ENCODE data around the gene MAX. TPM values are rescaled to one million over a fixed set of nuclear protein-coding genes. Genes with fewer than 3 reads are reported as not detected.
A peak's percentile ranks its signal among the peaks of the same experiment; 100 is the strongest.

MAX gene
- total RNA-seq, 3 donors from 2014 or later, result 50.5 to 64.1 (median 51.7) TPM

GRCh38 chr14:65134651-65135579 is 32.6 kb upstream of the MAX start:
- H3K27me3 ChIP-seq, result no peaks in the 10 kb centered on the region
- intact Hi-C loops (cut with DNase I; ENCODE audit: low total_unique reads), result no loop called here
- no peaks in the 10 kb centered on the region for H3K9me3 ChIP-seq
- TF ChIP-seq CTCF (IDR thresholded peaks at IDR 0.05) (no peak), POLR2A (IDR thresholded peaks at IDR 0.05) (no peak), POLR2AphosphoS5 (IDR thresholded peaks at IDR 0.05) (no peak)
- no peak overlapping the region for H3K27ac ChIP-seq
- no peak for DNase-seq (ENCODE audit: low spot score in 2 of 2)
- no peaks in the 10 kb centered on the region for H3K36me3 ChIP-seq
- H3K4me3 ChIP-seq, result no peak overlapping the region
- no peaks in the 10 kb centered on the region for H3K4me1 ChIP-seq

GRCh38 chr14:65132855-65133254 is 30.5 kb upstream of the MAX start:
- H3K27ac ChIP-seq, result no peak overlapping the region
- H3K36me3 ChIP-seq, result no peaks in the 10 kb centered on the region
- no peak overlapping the region for H3K4me3 ChIP-seq
- intact Hi-C loops (cut with DNase I; ENCODE audit: low total_unique reads), result no loop called here
- H3K9me3 ChIP-seq, result no peaks in the 10 kb centered on the region
- H3K4me1 ChIP-seq, result no peaks in the 10 kb centered on the region
- H3K27me3 ChIP-seq, result no peaks in the 10 kb centered on the region
- TF ChIP-seq POLR2AphosphoS5 (IDR thresholded peaks at IDR 0.05), result no peak
- no peak for DNase-seq (ENCODE audit: low spot score in 2 of 2)

GRCh38 chr14:65131301-65131701 is 29.0 kb upstream of the MAX start:
- H3K27me3 ChIP-seq, result no peaks in the 10 kb centered on the region
- DNase-seq (ENCODE audit: low spot score in 2 of 2), result no peak
- no peaks in the 10 kb centered on the region for H3K4me1 ChIP-seq
- H3K9me3 ChIP-seq, result no peaks in the 10 kb centered on the region
- TF ChIP-seq CTCF (IDR thresholded peaks at IDR 0.05) (no peak), POLR2AphosphoS5 (IDR thresholded peaks at IDR 0.05) (no peak), POLR2A (IDR thresholded peaks at IDR 0.05) (no peak)
- H3K27ac ChIP-seq, result peak overlapping the region; percentile 54 to 68
- intact Hi-C loops (cut with DNase I; ENCODE audit: low total_unique reads), result no loop called here
- H3K4me3 ChIP-seq, result no peak overlapping the region
- H3K36me3 ChIP-seq, result no peaks in the 10 kb centered on the region

- no peaks in the 10 kb centered on the region for H3K36me3 ChIP-seq
- no peaks in the 10 kb centered on the region for H3K27me3 ChIP-seq
- H3K9me3 ChIP-seq, result no peaks in the 10 kb centered on the region
- DNase-seq (ENCODE audit: low spot score in 2 of 2), result no peak
- H3K27ac ChIP-seq, result no peak overlapping the region
- no peaks in the 10 kb centered on the region for H3K4me1 ChIP-seq
- TF ChIP-seq CTCF (IDR thresholded peaks at IDR 0.05) (no peak), POLR2AphosphoS5 (IDR thresholded peaks at IDR 0.05) (no peak), POLR2A (IDR thresholded peaks at IDR 0.05) (no peak)
- no peak overlapping the region for H3K4me3 ChIP-seq
- intact Hi-C loops (cut with DNase I; ENCODE audit: low total_unique reads), result no loop called here
Measured at GRCh38 chr14:65128096-65128495, 25.8 kb upstream of the MAX start.

- no peaks in the 10 kb centered on the region for H3K9me3 ChIP-seq
- no peak for DNase-seq (ENCODE audit: low spot score in 2 of 2)
- no peak for TF ChIP-seq CTCF (IDR thresholded peaks at IDR 0.05)
- peak in 1 of 3 donors; percentile 71 for TF ChIP-seq POLR2AphosphoS5 (IDR thresholded peaks at IDR 0.05)
- H3K36me3 ChIP-seq, result no peaks in the 10 kb centered on the region
- H3K27ac ChIP-seq, result peak overlapping the region; percentile 53 to 56
- intact Hi-C loops (cut with DNase I; ENCODE audit: low total_unique reads), result no loop called here
- no peaks in the 10 kb centered on the region for H3K4me1 ChIP-seq
- no peak overlapping the region for H3K4me3 ChIP-seq
- no peaks in the 10 kb centered on the region for H3K27me3 ChIP-seq
Measured at GRCh38 chr14:65117769-65118745, 15.7 kb upstream of the MAX start.
